HG02852 (cell line): ENCODE data around the gene TTC28.

Experiments
- ATAC-seq: cut with Tn5 transposase; IDR thresholded peaks from one replicate; pipeline ENCODE4 v1.9.1; 2021; ENCODE audit warnings: mild to moderate bottlenecking, moderate library complexity; ENCODE audit not compliant: unreplicated experiment

TTC28 gene

GRCh38 chr22:27961680-27962079 is 718.0 kb downstream of the TTC28 start:
- ATAC-seq, result no peak

- no peak for ATAC-seq
These were observed 718.5 kb downstream of the TTC28 start for GRCh38 chr22:27961182-27961581.

- ATAC-seq, result no peak
These were observed 720.1 kb downstream of the TTC28 start for GRCh38 chr22:27959335-27960090.

- no peak for ATAC-seq
These were observed 726.9 kb downstream of the TTC28 start for GRCh38 chr22:27952779-27953178.

- ATAC-seq, result no peak
These were observed 727.5 kb downstream of the TTC28 start for GRCh38 chr22:27952091-27952490.

- ATAC-seq, result no peak
These were observed 730.2 kb downstream of the TTC28 start for GRCh38 chr22:27949421-27949820.

- no peak for ATAC-seq
These were observed 731.1 kb downstream of the TTC28 start for GRCh38 chr22:27948569-27948968.

- ATAC-seq, result no peak
These were observed 732.2 kb downstream of the TTC28 start for GRCh38 chr22:27947448-27947847.

GRCh38 chr22:27941143-27941542 is 738.5 kb downstream of the TTC28 start:
- ATAC-seq, result no peak

GRCh38 chr22:27937453-27937852 is 742.2 kb downstream of the TTC28 start:
- ATAC-seq, result no peak

GRCh38 chr22:27935897-27936296 is 743.7 kb downstream of the TTC28 start:
- no peak for ATAC-seq

GRCh38 chr22:27934069-27934468 is 745.6 kb downstream of the TTC28 start:
- no peak for ATAC-seq

GRCh38 chr22:27933186-27933983 is 746.3 kb downstream of the TTC28 start:
- ATAC-seq, result no peak

- no peak for ATAC-seq
These were observed 749.1 kb downstream of the TTC28 start for GRCh38 chr22:27930331-27931060.
